ENCODE results near the gene ADRA2C.
A peak's percentile ranks its signal among the peaks of the same experiment; 100 is the strongest.

ADRA2C gene

DNA sequence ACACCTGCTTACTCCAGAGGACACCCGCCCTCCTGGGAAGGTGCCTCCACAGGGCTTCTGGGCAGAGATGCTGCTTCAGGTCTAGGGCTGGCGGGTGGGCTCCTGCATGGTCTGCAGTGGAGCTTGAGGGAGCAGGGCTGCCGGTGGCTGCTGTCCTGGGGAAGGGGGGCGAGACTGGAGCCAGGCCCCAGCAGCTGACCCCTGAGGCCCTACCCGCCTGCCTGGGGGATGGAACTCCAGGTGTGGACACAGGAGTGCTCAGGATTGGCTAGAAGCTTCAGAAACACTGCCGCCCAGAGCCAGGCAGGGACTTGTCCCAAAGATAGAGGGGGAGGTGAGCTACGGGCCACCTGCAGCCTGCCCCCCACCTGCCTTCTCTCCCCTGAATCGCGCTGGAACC, 33.0 kb upstream of the ADRA2C start:
- DNase-seq (ENCODE audit: low read depth in 2 of 2) = no peak

DNA sequence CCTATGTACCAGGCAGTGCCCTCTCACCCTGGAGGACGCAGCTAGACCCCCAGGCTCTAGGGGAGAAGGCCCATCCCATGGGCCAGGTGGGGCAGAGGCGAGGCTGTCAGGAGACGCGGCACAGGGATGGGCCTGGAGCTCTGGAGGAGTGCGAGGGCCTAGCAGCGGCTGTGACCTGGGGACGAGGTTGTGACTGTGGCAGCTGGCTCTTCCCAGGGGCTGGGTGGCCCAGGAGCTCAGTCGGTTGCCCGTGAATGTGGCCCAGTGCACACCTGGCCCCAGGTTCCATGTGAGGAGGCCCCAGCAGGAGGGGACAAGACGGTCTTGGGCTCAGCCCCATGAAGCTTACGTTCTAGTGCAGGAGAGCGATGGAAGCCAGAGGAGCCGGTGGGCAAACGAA, 31.0 kb upstream of the ADRA2C start:
- no peak for DNase-seq (ENCODE audit: low read depth in 2 of 2)

DNA sequence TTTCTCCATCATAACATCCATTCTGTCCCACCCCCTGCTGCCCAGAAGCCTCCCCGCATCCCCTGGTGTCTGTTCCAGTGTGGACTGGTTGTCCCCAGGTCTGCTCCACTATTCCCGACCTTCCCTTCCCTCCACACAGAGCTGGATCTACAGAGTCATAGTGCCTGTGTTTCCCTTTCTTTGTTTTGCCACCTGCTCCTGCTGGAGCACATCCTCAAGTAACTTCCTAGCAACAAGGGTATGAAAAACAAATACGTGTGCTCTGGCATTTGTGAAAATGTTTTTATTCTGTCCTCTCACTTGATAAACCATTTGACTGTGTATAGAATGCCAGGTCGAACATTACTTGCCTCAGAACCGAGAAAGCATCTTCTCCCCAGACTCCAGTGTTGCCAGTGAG, 29.9 kb upstream of the ADRA2C start:
- no peak for DNase-seq (ENCODE audit: low read depth in 2 of 2)

DNA sequence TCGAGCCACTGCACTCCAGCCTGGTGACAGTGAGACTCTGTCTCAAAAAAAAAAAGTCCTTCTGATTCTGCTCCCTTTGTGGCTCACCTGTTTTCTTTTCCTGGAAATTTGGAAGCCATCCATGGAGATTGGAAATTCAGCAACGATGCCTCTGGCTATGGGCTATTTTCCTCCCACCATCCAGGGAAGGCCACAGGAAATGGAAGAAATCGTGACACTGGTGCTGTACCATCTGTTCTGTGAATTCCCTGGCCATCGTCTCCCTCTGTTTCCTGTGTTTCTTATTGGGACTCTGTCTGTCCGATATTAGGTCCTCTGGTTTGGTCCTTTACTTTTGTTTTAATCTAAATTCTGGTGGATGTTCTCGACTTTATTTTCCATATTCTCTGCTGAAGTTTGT, 29.4 kb upstream of the ADRA2C start:
- no peak for DNase-seq (ENCODE audit: low read depth in 2 of 2)

DNA sequence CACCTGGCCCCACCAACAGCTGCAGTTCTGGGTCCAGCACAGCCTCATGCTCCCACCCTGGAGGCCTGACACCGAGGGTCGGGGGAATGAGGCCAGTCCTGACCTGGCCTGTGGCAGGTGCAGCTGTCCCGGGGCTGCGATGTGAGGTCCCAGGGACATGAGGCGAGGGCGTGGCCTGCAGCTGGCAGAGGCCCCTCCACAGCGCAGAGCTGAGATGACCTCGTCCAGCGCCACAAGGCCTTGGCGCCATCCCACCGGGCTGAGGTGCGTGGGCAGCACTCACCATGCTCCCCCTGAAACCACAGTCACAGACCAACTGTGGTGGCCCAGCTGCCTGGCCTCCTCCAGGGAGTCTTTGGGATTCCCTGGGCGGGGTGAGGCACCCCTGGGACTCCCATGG, 26.6 kb upstream of the ADRA2C start:
- DNase-seq (ENCODE audit: low read depth in 2 of 2) = no peak

DNA sequence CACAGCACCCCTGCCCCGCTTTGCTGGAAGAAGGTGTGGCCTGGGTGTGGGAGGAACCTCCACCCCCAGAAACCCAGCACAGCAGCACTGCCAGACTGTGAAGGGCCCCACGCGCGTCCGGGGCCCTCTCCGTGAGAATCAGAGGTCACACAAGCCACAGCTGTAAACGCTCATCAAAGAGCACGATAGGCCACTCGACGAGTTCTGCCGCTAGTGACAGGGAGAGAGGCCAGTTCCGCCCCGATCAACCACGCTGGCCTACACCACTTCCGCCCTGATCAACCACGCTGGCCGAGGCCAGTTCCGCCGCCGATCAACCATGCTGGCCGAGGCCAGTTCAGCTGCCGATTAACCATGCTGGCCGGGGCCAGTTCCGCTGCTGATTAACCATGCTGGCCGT, 25.9 kb upstream of the ADRA2C start:
- no peak for DNase-seq (ENCODE audit: low read depth in 2 of 2)

DNA sequence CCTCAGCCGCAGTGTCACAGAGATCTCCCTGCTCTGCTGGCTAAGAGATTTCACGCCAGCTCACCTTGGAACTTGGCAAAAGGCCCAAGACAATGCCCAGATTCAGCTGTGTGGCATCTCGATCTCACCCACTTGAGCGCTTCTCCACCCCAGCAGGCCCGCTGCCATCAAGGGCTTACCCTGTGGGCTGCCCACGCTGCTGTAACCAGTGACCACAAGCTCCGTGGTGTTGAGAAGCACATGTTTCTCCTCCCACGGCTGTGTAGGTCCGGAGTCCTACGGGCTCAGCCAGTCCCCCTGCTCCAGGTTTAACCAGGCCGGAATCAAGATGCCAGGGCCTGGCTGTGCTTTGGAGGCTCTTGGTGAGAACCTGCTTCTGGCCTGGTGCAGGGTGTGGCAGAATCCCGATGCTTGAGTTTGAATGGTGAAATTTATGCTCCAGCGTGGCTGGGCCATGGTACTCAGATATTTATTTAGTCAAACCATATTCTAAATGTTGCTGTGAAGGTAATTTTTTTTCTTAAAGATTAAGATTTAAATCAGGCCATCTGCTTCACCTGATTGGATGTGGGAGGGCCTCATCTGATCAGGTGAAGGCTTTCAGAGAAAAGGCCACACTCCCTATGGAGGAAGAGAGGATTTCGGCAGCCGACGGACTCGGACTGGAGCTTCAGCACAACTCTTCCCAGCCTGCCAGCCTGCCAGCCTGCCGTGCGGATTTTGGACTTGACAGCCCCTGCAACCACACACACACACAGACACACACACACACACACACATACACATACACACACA, 24.8 kb upstream of the ADRA2C start:
- no peak for DNase-seq (ENCODE audit: low read depth in 2 of 2)

DNA sequence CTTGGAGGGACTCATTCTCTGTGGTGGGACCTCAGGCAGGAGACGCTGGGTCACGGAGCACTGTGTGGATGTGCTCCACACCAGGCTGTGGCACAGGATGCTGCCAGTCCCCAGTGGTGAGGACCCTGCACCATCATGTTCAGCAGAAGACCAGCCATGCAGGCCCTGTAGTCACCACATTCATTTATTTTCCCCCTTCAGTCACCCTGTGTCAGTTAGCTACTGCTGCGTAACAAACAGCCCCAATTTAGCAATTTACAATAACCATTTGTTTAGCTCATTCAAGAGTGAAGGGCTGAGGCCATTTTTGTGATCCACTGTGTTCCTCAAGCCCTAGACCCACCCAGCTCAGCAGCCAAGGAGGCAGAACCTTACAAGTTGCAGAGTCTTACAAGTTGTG, 23.6 kb upstream of the ADRA2C start:
- DNase-seq (ENCODE audit: low read depth in 2 of 2) = no peak

DNA sequence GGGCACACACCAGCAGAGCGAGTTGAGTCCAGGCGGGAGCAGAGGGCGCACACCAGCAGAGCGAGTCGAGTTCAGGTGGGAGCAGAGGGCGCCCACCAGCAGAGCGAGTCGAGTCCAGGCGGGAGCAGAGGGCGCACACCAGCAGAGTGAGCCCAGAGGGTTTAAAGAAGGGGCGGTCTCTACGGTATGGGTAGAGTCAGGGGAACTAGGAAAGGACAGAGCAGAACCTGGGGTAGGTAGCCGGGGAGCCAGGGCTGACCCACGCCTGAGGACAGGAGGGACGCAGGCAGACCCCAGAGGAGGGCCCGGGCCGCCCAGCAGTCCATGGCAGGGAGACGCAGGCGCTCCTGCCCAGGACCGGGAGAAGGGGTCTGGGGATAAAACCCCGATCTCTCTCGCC, 22.0 kb upstream of the ADRA2C start:
- DNase-seq (ENCODE audit: low read depth in 2 of 2) = no peak

DNA sequence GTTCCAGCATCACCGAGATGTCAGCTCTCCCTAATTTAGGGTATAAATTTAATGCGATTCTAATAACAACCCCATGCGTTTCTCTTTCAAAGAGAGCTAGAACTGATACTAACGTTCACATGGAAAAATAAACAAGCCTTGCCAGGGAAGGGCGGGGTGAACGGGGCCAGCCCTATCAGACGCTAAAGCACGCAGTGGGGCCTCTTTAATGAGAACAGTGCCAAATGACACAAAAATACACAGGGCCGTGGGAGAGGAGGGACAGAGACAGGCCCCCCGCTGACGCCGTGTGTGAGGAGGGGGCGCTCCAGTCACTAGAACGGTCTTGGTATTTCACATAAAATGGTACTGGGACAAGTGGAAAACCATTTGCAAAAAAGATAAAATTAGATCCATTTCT, 21.3 kb upstream of the ADRA2C start:
- DNase-seq (ENCODE audit: low read depth in 2 of 2) = no peak

DNA sequence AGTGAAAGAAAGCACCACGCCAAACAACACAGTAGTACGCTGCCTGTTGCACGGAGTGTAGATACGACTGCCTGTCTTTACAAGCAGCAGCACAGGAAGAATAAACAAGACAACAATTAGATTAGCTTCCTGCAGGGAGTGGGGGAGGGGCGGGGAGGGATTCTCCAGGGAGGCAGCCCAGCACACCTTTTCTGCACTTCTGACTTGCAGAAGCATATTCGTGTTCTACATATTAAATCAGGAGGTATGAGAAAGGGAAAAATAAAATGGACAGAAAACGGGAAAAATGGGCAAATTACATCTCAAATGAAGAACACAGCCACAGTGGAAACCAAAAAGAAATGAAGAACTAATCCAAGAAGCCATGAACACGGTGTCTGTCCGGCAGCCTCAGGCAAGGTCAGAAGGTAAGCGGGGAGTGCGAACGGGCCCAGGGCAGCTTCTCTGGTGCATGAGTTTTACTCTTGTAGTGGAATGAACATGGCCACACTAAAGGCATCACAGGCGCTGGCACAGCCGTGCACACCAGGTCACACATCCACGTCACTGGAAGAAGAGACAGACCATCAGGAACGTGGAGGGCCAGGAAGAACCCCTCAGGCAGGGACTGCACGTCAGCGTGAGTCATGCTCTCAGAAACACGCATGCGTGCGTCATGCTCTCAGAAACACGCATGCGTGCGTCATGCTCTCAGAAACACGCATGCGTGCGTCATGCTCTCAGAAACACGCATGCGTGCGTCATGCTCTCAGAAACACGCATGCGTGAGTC, 20.1 kb upstream of the ADRA2C start:
- DNase-seq (ENCODE audit: low read depth in 2 of 2) = no peak

DNA sequence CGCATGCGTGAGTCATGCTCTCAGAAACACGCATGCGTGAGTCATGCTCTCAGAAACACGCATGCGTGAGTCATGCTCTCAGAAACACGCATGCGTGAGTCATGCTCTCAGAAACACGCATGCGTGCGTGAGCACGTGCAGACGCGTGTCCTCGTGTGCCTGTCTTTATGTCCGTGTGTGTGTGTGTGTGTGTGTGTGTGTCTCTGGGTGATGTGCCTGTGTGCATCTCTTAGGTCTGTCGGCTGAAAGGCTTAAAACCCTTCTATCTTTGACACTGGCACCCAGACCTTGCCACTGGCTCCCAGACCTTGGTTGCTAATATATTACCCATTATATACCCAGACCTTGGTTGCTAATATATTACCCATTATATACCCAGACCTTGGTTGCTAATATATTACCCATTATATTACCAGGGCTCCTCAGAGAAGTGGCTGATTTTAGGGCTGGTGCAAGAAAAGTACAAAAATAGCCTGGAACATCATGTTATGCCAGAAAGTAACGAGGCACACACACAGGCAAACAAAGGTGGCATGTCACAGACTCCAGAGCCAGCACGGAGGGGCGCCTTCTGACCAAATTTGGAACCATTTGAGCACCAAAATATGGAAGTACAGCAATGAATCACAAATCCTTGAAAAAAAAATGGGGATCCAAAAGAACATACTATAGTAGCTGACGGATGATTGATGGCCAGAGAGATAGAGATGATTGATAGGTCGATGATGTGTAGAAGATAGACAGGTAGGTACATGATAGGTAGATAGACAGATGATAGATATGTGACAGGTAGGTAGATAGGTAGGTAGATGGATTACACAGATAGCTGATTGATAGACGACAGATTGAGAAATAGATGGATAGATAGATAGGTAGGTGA, 19.2 kb upstream of the ADRA2C start:
- DNase-seq (ENCODE audit: low read depth in 2 of 2) = no peak

DNA sequence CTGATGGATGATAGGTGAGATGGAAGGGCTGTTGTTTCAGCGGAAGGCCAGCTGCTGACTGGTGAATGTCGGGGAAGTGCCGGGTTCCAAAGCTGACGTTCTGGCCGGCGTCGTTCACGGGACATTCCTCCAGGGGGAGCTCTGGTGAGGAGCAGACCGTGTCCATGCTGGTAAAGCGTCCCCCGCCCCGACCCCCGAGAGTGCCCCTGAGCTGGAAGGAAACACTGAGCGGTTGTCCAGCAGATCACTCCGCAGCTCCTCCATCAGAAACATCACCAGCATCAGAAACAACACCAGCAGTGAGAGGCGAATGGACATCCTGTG, 18.6 kb upstream of the ADRA2C start:
- DNase-seq (ENCODE audit: low read depth in 2 of 2) = peak in 1 of 2 donors; percentile 2

DNA sequence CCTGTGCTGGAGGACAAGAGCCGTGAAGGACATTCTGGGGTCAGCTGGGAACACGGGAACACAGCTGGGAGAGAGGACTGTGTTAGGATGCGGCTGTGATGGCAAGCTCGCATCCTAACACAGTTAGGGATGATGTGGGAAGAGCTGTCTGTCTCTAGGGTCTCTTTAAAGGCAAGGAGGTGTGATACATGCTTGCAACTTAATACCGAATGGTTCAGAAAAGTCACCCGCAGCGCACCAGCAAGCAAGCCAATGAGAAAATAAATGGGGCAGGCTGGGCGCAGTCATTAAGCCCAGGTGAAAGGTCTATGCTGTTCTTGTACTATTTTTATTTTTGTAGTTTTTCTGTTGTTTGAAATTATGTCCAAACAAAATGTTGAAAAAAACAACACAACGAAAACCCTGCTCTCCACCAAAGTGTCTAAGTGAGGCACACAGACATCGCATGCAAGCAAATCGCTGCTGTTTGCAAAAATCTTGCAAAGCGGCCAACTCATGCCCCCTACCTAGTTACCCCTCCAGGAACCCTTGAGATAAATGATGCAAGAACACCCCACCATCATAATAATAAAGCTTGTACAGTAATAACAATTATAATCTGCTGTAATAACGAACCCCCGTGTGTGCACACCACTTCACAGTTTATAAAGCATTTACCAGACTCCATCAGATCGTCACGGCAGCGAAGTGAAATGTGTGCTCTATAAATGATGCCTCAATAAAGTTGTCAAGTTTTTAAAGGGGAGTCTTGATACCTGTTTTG, 17.9 kb upstream of the ADRA2C start:
- DNase-seq (ENCODE audit: low read depth in 2 of 2) = no peak

DNA sequence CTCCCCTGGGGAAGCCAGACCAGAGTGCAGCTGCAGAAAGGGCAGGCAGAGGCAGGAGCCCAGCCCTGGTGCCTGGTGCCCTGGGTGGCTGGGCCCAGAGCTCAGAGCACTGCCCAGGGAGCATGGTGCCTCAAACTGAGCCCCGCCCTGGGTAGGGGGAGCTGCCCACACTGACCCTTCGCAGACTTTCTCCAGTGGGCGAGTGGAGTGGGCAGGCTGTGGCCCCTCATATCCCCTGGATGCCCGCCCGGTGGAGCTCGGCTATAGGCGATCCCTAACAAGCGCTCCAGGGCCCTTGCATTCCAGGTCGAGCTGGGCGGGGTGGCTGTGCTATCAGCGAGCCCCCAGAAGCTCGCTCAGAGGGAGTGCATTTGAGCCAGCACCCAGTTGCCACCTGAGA, 17.1 kb upstream of the ADRA2C start:
- DNase-seq (ENCODE audit: low read depth in 2 of 2) = no peak

DNA sequence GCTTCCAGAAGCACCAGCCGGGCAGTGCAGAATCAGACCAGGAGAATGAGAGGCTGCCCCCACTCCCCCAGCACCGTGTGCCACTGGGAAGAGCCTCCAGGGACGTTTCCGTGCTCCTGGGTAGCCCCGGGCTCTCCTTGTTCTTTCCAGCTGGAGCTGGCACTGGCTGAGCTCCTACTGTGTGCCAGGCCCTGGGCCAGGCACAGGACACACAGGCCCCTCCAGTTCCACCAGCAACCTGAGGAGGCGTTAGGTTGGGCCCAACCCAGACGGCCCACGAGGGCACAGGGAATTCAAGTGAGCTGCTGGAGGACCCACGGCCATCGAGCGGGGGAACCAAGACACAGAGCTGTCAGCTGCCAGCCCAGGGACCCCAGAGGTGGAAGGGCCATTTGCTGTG, 15.9 kb upstream of the ADRA2C start:
- no peak for DNase-seq (ENCODE audit: low read depth in 2 of 2)

DNA sequence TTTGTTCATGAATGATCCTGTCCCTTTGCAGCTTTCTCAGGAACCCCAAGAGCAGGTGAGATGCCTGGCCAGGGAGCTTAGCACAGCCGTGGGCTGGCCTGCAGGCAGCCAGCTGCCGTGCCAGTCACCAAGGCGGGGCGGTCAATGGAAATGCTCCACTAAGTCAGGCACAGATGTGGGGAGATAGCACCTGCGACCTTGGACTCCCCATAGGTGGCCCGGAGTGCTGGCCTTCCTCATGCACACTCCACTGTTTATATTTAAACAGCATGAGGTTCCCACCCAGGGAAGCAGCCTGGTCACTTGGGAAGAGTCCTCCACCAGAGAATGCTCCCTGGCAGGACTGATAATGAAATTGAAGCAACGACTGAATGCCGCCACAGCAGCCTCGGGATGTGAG, 14.2 kb upstream of the ADRA2C start:
- DNase-seq (ENCODE audit: low read depth in 2 of 2) = no peak

DNA sequence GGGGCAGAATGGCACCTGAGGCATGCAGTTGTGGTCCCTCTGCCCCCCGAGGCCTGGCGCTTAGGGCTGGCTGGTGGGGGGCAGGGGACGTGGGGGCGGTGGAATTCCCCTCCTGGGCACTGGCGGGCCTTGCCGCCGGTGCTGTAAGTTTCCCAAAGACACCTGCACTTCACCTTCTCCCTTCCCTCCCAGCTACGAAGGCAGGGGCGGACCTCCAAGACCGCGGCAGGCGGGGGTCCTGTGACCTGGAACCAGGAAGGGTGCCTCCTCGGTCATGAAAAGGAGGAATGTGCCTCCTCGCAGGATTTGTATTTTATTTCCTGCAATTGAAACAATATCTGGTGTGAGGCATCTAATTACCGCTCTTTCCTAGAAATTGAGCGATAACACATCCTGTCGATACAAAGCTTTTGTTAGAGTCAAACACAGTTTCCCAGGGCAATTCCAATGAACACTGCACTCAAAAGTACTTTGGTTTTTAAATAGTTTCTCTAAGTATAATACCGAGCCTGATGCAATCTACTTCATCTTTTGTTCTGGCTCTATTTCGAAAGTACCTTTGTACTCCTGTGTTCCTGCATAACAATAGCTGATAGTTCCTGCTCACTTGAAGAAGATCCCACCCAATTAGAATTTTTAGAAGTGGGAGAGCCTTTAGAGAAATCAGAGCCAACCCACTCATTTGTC, 12.3 kb upstream of the ADRA2C start:
- no peak for DNase-seq (ENCODE audit: low read depth in 2 of 2)

DNA sequence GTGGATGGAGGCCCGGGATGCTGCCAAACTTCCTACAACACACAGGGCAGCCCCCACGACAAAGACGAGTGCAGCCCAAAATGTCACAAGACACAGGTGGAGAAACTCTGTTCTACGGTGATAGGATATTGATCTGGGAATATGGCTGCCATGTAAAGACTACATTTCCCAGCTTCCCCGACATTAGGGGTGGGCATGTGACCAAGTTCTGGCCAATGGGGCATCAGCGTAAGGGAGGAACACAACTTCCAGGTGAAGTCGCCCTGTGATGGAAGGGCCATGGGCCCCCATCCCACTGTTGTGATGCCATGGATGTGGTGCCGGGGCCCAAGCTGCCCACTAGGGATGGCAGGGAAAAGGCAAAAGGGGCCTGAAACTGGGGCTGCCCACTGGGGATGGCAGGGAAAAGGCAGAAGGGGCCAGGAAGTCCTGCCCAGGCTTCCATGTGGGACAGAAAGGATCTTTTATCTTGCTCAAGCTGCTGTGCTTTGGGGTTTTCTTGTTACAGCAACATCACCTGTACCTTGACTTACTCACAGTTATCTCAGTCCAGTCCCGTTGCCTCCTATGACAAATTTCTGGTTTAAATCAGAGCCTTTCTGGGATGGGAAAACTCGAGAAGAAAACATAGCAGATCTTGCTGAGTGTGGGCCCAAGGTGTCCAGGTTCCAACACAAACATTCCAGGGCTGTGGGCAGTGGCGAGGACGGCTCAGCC, 9.7 kb upstream of the ADRA2C start:
- no peak for DNase-seq (ENCODE audit: low read depth in 2 of 2)

DNA sequence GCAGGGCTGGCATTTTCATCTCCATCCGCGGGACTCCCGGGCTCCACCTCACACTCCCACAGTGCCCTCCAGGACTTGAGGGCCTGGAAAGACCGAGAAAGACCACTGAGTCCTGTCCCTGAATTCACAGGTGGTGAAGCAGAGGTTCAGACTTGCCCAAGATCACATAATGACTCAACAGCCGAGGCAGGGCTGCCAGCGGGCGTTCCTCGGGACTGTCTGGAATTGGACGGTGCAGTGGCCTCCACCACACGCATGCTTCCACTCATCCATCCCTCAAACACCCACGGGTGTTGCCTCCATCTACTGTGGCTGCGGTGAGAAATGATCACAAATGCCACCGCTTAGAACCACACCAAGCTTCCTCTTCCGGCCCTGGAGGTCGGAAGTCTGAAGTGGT, 6.9 kb upstream of the ADRA2C start:
- DNase-seq (ENCODE audit: low read depth in 2 of 2) = no peak

DNA sequence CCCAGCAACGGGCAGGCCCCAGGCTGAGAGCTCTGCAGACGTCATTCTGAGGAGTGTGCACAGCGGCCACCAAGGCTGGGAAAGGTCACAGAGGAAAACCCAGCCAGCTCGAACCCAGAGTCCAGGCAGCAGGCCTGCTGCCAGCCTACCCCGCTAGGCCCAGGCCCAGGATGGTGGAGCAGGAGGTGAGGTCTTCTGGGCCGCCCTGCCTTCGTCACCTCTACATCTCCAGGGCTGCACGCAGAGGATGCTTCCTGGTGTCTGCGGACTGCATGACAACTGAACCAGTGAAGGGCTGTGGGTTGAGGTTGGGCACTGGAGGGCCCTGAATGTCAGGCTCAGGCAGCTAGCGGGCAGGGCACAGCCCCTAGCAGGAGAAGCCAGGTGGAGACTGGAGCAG, 5.8 kb upstream of the ADRA2C start:
- DNase-seq (ENCODE audit: low read depth in 2 of 2) = no peak

All from stimulated activated CD4-positive, alpha-beta T cell treated with anti-CD3 and anti-CD28 coated beads, Interleukin-1b, Interleukin-23, amount 100 ng/mL, for 4 hours (primary cell).